GM10266 (cell line): ENCODE data around the gene BMI1.

Experiments used
- DNase-seq: peaks from one replicate; pipeline ENCODE4 v3.0.0; 2012; ENCODE audit errors: extremely low spot score
- TF ChIP-seq, protein P1 (sequence below): IDR thresholded peaks from 2 replicates; pipeline ENCODE4 v1.5.1; 2012; ENCODE audit warnings: mild to moderate bottlenecking, low read depth; ENCODE audit not compliant: control insufficient read depth, insufficient read depth; ENCODE audit errors: missing control alignments

The BMI1 gene

DNA sequence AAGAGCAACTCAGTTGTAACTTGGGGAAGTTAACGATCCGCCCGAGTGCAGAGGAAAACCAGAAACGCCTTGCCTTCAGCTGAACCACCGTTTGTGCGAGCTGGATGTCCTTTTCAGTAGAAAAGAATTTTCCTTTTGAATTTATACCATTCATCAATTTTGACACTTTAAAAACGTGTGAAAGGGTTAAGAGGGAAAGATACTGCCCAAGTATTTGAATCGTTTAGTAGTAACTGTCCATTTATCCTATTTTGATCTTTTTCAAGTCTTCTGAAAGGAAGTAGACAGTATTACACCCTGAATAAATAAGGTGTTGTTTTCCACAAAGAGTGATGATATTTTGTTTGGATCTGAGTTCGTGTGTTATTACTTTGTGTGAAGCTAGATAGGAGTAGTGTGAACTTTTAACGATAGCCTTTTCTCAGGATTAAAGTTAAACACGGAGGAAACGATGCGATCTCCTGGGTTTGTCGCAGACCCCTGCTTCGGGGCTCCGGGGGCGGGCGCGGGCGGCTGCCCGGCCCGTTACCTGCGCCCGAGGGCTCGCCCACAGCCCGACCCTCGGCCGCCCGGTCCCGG is 830 bp upstream of the BMI1 start:
- no peak for DNase-seq
- TF ChIP-seq, protein P1, sequence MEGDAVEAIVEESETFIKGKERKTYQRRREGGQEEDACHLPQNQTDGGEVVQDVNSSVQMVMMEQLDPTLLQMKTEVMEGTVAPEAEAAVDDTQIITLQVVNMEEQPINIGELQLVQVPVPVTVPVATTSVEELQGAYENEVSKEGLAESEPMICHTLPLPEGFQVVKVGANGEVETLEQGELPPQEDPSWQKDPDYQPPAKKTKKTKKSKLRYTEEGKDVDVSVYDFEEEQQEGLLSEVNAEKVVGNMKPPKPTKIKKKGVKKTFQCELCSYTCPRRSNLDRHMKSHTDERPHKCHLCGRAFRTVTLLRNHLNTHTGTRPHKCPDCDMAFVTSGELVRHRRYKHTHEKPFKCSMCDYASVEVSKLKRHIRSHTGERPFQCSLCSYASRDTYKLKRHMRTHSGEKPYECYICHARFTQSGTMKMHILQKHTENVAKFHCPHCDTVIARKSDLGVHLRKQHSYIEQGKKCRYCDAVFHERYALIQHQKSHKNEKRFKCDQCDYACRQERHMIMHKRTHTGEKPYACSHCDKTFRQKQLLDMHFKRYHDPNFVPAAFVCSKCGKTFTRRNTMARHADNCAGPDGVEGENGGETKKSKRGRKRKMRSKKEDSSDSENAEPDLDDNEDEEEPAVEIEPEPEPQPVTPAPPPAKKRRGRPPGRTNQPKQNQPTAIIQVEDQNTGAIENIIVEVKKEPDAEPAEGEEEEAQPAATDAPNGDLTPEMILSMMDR = no peak

DNA sequence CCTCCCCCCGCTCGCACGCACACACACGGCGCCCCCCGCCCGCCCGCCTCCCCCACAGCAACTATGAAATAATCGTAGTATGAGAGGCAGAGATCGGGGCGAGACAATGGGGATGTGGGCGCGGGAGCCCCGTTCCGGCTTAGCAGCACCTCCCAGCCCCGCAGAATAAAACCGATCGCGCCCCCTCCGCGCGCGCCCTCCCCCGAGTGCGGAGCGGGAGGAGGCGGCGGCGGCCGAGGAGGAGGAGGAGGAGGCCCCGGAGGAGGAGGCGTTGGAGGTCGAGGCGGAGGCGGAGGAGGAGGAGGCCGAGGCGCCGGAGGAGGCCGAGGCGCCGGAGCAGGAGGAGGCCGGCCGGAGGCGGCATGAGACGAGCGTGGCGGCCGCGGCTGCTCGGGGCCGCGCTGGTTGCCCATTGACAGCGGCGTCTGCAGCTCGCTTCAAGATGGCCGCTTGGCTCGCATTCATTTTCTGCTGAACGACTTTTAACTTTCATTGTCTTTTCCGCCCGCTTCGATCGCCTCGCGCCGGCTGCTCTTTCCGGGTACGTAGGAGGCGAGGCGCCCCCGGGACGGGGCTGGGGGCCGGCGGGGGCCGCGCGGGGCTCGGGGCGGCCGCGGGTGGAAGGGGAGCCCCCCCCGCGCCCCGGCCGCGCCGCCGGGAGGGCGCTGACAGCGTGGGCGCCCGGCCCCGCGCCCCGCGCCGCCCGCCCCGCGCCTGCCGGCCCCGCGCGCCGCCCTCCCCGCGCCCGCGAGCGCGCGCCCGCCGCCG is 441 bp downstream of the BMI1 start:
- peak; percentile 78 for DNase-seq
- TF ChIP-seq, protein P1 = no peak

DNA sequence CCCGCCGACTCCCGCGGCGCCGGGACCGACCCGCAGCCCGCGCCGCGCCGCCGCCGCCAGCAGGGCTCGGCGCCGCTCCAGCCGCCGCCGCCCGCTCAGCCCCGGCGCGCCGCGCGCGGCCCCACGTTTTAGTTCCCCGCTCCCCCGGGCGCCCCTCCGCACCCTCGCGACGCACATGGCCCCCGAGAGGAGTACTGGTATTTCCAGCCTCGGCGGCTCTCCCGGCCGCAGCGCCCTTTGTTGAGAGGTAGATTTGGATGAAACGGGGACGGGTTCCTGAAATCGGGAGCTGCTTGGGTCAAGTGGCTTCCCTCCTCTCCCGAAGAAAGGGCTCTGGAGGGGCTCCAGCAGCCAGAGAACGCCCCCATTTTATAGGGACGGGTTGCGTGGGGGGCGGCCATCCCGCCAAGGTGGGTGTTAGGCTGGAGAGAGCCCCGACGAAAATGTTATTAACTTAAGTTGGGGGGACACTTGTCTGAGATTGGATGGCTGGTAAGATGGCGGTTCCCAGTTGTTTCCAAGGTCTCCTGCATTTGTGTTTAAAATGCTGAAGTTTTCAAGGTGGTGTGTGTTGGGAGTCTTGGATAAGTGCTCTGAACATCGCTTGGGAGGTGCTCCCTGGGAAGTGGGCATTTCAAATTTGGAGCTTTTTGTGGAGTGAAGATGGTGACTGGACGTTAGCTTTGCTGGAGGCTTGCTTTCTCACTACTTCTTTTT is 1.2 kb downstream of the BMI1 start:
- TF ChIP-seq, protein P1 = no peak
- no peak for DNase-seq

DNA sequence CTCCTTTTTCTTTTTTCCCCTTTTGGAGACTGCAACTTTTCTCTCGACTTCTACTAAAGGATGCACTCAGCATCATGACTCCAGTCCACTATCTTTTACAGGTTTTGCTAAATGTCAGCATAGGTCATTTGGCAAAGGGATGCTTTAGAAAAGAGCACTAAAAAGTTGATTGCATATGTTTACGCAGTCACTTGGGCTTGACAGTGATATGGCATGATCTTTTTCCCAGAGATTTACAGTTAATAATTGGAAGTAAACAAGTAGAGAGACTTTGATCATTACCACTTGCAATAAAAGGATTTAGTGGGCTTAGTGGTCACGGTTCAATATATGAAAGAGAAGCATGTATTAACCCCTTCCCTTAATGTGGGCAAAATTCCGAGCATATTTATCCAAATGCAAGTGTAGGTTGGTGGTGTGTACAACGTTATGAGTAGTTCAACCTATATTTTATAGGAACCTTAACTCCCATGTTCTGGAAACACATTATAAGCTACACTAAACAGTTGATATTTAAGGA is 1.8 kb downstream of the BMI1 start:
- no peak for DNase-seq
- TF ChIP-seq, protein P1 = no peak

DNA sequence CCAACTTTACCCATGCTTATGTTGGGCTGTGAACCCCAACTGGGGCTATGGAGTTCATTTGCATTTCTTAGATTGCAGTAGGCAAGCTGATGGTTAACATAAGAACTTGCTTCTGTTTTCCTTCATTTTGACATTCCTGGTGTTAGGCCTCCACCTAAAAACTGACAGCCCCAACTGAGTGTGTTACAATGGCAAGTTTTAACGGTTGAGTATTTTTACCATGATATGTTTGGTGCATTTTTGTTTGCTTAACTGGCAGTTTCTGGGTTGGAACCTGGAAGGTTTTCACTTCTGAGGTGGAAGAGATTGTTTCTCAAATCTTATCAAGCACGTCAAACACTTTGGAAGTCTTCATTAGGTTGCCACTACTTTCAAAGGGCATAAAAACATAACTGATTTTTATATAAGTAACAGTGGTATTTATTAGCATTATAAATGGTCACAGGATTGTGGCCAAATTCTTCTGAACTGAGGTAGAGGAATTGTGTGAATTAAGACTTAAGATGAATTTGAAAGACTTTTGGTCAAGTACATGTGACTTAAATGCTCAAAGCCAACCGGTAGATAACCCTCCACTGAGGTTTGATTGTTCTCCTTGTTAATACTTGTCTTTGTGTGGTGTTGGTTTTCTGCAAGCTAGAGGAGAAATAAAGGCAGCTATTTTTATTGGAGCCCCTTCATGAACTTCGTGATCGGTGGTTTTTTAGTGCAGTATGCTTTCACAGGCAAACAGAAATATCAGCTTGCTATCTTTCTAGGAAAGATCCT is 2.8 kb downstream of the BMI1 start:
- DNase-seq = no peak
- TF ChIP-seq, protein P1 = no peak

DNA sequence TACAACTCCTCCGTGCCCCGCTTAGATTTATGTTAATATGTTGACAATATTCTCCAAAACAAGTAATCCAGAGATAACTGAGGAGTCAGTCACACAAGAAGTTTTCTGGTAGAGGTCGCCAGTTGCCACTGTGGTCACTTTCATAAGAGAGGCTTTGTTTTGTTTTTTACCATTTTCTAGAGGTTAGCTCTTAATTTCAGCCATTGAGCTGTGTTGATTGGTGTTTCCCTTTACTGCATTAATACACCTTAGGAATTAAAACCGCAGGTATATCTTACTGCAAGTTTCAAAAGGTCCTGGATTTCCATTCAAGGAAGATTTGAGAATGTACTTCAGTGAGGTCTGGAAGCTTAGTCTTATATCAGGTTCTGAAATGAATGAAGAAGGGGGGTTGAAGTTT is 3.5 kb downstream of the BMI1 start:
- TF ChIP-seq, protein P1 = no peak
- no peak for DNase-seq
